ENCODE measurements around the gene AAMDC. TPM values are rescaled to one million over a fixed set of nuclear protein-coding genes. Genes with fewer than 3 reads are reported as not detected.
"Not testable (repeated sequence)": the region's sequence is repeated elsewhere in the genome, so short reads cannot be mapped to it uniquely, and the experiment has no call there.

AAMDC gene
- total RNA-seq, 6 experiments from 2014 or later: 33.3 to 48.5 (median 39.5) TPM

GRCh38 chr11:77819411-77819920 is 1.5 kb upstream of the AAMDC start:
- peaks cover 37% of the 10 kb centered on the region for H3K4me1 Mint-ChIP-seq (ENCODE audit: low read depth)
- H3K36me3 Mint-ChIP-seq (ENCODE audit: low read depth): peaks cover 12% of the 10 kb centered on the region; the same call in 1 of the 2 replicates
- DNase-seq: peak; percentile 82
- peak overlapping the region; percentile 82 for H3K27ac Mint-ChIP-seq
- peak; percentile 37 for TF ChIP-seq CTCF (IDR thresholded peaks at IDR 0.05)
- no peaks in the 10 kb centered on the region for H3K9me3 Mint-ChIP-seq
- peaks cover 5% of the 10 kb centered on the region for H3K27me3 Mint-ChIP-seq (ENCODE audit: insufficient read depth)
- peak overlapping the region; percentile 97 for H3K4me3 Mint-ChIP-seq

GRCh38 chr11:77819921-77820564 is 901 bp upstream of the AAMDC start:
- no peak for DNase-seq
- TF ChIP-seq CTCF (IDR thresholded peaks at IDR 0.05): no peak
- Mint-ChIP-seq H3K4me3 (peak overlapping the region; percentile 97), H3K4me1 (ENCODE audit: low read depth) (peaks cover 37% of the 10 kb centered on the region), H3K9me3 (no peaks in the 10 kb centered on the region), H3K27me3 (ENCODE audit: insufficient read depth) (peaks cover 5% of the 10 kb centered on the region), H3K27ac (peak overlapping the region; percentile 86), H3K36me3 (ENCODE audit: low read depth) (peaks cover 7% of the 10 kb centered on the region; the same call in 1 of the 2 replicates)

GRCh38 chr11:77821349-77821851 is 456 bp downstream of the AAMDC start:
- Mint-ChIP-seq H3K27ac (peak overlapping the region; percentile 86), H3K4me3 (peak overlapping the region; percentile 97), H3K9me3 (no peaks in the 10 kb centered on the region), H3K36me3 (ENCODE audit: low read depth) (no peaks in the 10 kb centered on the region; the same call in 1 of the 2 replicates), H3K4me1 (ENCODE audit: low read depth) (peaks cover 31% of the 10 kb centered on the region), H3K27me3 (ENCODE audit: insufficient read depth) (peaks cover 5% of the 10 kb centered on the region)
- peak; percentile 32 for DNase-seq
- no peak for TF ChIP-seq CTCF (IDR thresholded peaks at IDR 0.05)

- not testable (repeated sequence) for H3K27me3 Mint-ChIP-seq (ENCODE audit: insufficient read depth); H3K27ac Mint-ChIP-seq; H3K36me3 Mint-ChIP-seq (ENCODE audit: low read depth); H3K9me3 Mint-ChIP-seq; DNase-seq
- Mint-ChIP-seq H3K4me1 (ENCODE audit: low read depth) (peaks cover 26% of the 10 kb centered on the region), H3K4me3 (peak overlapping the region; percentile 97)
Observed at GRCh38 chr11:77822126-77822525, 1.2 kb downstream of the AAMDC start.

- Mint-ChIP-seq H3K4me1 (ENCODE audit: low read depth) (peaks cover 13% of the 10 kb centered on the region), H3K27ac (peak overlapping the region; percentile 42; the same call in 1 of the 2 replicates), H3K9me3 (no peaks in the 10 kb centered on the region), H3K27me3 (ENCODE audit: insufficient read depth) (peaks cover 5% of the 10 kb centered on the region), H3K4me3 (no peak overlapping the region), H3K36me3 (ENCODE audit: low read depth) (no peaks in the 10 kb centered on the region; the same call in 1 of the 2 replicates)
- no peak for DNase-seq
- no peak for TF ChIP-seq CTCF (IDR thresholded peaks at IDR 0.05)
Observed at GRCh38 chr11:77823775-77824174, 2.8 kb downstream of the AAMDC start.

- no peak for TF ChIP-seq CTCF (IDR thresholded peaks at IDR 0.05)
- Mint-ChIP-seq H3K36me3 (ENCODE audit: low read depth) (peaks cover 6% of the 10 kb centered on the region), H3K27ac (no peak overlapping the region)
Observed at GRCh38 chr11:77828926-77829325, 8.0 kb downstream of the AAMDC start.

More at GRCh38 chr11:77828926-77829325, 8.0 kb downstream of the AAMDC start:
- no peak for DNase-seq
- Mint-ChIP-seq H3K4me3 (no peak overlapping the region), H3K9me3 (no peaks in the 10 kb centered on the region), H3K4me1 (ENCODE audit: low read depth) (peaks cover 4% of the 10 kb centered on the region), H3K27me3 (ENCODE audit: insufficient read depth) (no peaks in the 10 kb centered on the region)
